B cell (primary cell): ENCODE measurements around the gene RNF19B. TPM values are rescaled to one million over a fixed set of nuclear protein-coding genes. Genes with fewer than 3 reads are reported as not detected.

ENCODE experiments used
- ATAC-seq: fragments of 200-7000 bp; cut with Tn5 transposase; one replicate; pipeline ENCODE4 v1.10.0; 2021; ENCODE audit warnings: low read depth, mild to moderate bottlenecking, moderate number of reproducible peaks, moderate library complexity
- CTCF ChIA-PET: fragments of 350-600 bp; sonication (Branson Sonifier 250); formaldehyde crosslinking; loops from one replicate; lab custom pipeline; 2021; ENCODE audit warnings: antibody characterized with exemption, inconsistent platforms; lab: Charles Lee
- POLR2A ChIA-PET: fragments of 350-600 bp; sonication (Branson Sonifier 250); formaldehyde crosslinking; loops from one replicate; lab custom pipeline; 2021; ENCODE audit warnings: antibody characterized with exemption; lab: Charles Lee
- DNase-seq: peaks from one replicate; pipeline ENCODE4 v3.0.0; 2013
- H2AFZ ChIP-seq: 2 replicates; pipeline ENCODE4 v1.6.1; 2012; ENCODE audit warnings: mild to moderate bottlenecking, low read depth, low read length; ENCODE audit not compliant: insufficient read depth, poor library complexity, severe bottlenecking
- H3K27ac ChIP-seq, 2 donors: 1 replicate in 1 of 2; 2 replicates in 1 of 2; pipeline ENCODE4 v1.5.1; 2012 to 2013; ENCODE audit warnings: low read length in 2 of 2, mild to moderate bottlenecking in 2 of 2, moderate library complexity in 1 of 2
- H3K27me3 ChIP-seq, 4 experiments: fragments of 200-600 bp in 1 of 4; sonication (generic) in 1 of 4; replicated peaks in 1 of 4; 1 replicate in 2 of 4; 2 replicates in 2 of 4; pipeline versions ENCODE4 v1.6.1 to v1.7.0; 2013 to 2016; ENCODE audit warnings: low read length in 3 of 4, mild to moderate bottlenecking in 2 of 4, mixed read lengths in 1 of 4, moderate library complexity in 1 of 4; ENCODE audit not compliant: insufficient read depth in 4 of 4, control insufficient read depth in 3 of 4; ENCODE audit errors: control extremely low read depth in 1 of 4
- H3K36me3 ChIP-seq, 2 experiments: replicated peaks in 1 of 2; 1 replicate in 1 of 2; 2 replicates in 1 of 2; pipeline versions ENCODE4 v1.6.1 to v1.7.1; 2013; ENCODE audit warnings: low read length in 1 of 2; ENCODE audit not compliant: insufficient read depth in 2 of 2, control insufficient read depth in 1 of 2; ENCODE audit errors: control extremely low read depth in 1 of 2, extremely low read depth in 1 of 2
- H3K4me1 ChIP-seq, 2 donors: fragments of 200-600 bp in 1 of 2; sonication (generic) in 1 of 2; 1 replicate in 1 of 2; 2 replicates in 1 of 2; pipeline versions ENCODE4 v1.5.1 to v1.6.1; 2013 to 2017; ENCODE audit warnings: low read length in 2 of 2; ENCODE audit not compliant: control insufficient read depth in 2 of 2, insufficient read depth in 2 of 2
- H3K4me2 ChIP-seq: replicated peaks from 2 replicates; pipeline ENCODE3; 2012; ENCODE audit warnings: mild to moderate bottlenecking, low read depth, low read length; ENCODE audit not compliant: poor library complexity, severe bottlenecking
- H3K4me3 ChIP-seq, 5 experiments: fragments of 200-600 bp in 1 of 5; sonication (generic) in 1 of 5; 1 replicate in 3 of 5; 2 replicates in 2 of 5; pipeline versions ENCODE4 v1.5.1 to v1.7.0; 2011 to 2016; ENCODE audit warnings: low read length in 4 of 5, mild to moderate bottlenecking in 4 of 5, low read depth in 2 of 5, control low read depth in 1 of 5, moderate library complexity in 1 of 5; ENCODE audit not compliant: insufficient read depth in 1 of 5; ENCODE audit errors: control extremely low read depth in 1 of 5, extremely low read depth in 1 of 5
- H3K79me2 ChIP-seq: fragments of 200-600 bp; sonication (generic); one replicate; pipeline ENCODE4 v1.6.0; 2016; ENCODE audit warnings: low read length; ENCODE audit not compliant: control insufficient read depth, insufficient read depth
- H3K9ac ChIP-seq: fragments of 200-600 bp; sonication (generic); 2 replicates; pipeline ENCODE4 v1.6.1; 2017; ENCODE audit warnings: mild to moderate bottlenecking, low read length, moderate library complexity
- H3K9me3 ChIP-seq, 3 donors: one replicate each; pipeline versions ENCODE4 v1.6.1 to v1.7.1; 2013; ENCODE audit warnings: low read length in 2 of 3; ENCODE audit not compliant: control insufficient read depth in 2 of 3, insufficient read depth in 1 of 3; ENCODE audit errors: control extremely low read depth in 1 of 3
- H4K20me1 ChIP-seq: 2 replicates; pipeline ENCODE4 v1.6.0; 2012; ENCODE audit warnings: mild to moderate bottlenecking, low read length; ENCODE audit not compliant: insufficient read depth, control insufficient read depth, poor library complexity, severe bottlenecking
- H3K27ac Mint-ChIP-seq: one replicate; pipeline ENCODE4 v1.8.0; 2021; ENCODE audit warnings: mixed read lengths
- H3K27me3 Mint-ChIP-seq: one replicate; pipeline ENCODE4 v1.8.0; 2021; ENCODE audit warnings: mixed read lengths
- H3K4me1 Mint-ChIP-seq: one replicate; pipeline ENCODE4 v1.8.0; 2021; ENCODE audit warnings: mixed read lengths
- H3K4me3 Mint-ChIP-seq: one replicate; pipeline ENCODE4 v1.8.0; 2021; ENCODE audit warnings: mixed read lengths
- H3K9me3 Mint-ChIP-seq: one replicate; pipeline ENCODE4 v1.8.0; 2022; ENCODE audit warnings: mixed read lengths; ENCODE audit not compliant: insufficient read depth
- CTCF ChIP-seq: fragments of 200-600 bp; IDR thresholded peaks from one replicate; pipeline ENCODE4 v1.8.0; 2022; ENCODE audit warnings: antibody characterized with exemption, mild to moderate bottlenecking
- WGBS: methylation state at CpG from one replicate; pipeline ENCODE4 v1.1.5; 2013; ENCODE audit warnings: missing lambda C conversion rate; ENCODE audit not compliant: insufficient coverage; 5-methylcytosine and 5-hydroxymethylcytosine counted together
- intact Hi-C: fragments of 100-400 bp; cut with micrococcal nuclease; formaldehyde crosslinking; loops from one replicate; pipeline ENCODE4 v1.10.0; 2022
- polyA minus RNA-seq: library from RNA; depleted of rRNA, polyadenylated mRNA; stranded (reverse); fragments of >200 nt; gene quantifications from 2 replicates; pipeline ENCODE4 v1.2.3, GENCODE V29; 2012
- polyA plus RNA-seq: library from polyadenylated mRNA; depleted of rRNA; stranded (reverse); fragments of >200 nt; gene quantifications from 2 replicates; pipeline ENCODE4 v1.2.3, GENCODE V29; 2012
- total RNA-seq, 2 donors: library from RNA; stranded (reverse); fragments of 120-200 nt in 1 of 2; gene quantifications; 1 replicate in 1 of 2; 2 replicates in 1 of 2; pipeline versions ENCODE4 v1.2.3 to v1.2.4, GENCODE V29; 2013 to 2022

The RNF19B gene, protein sequence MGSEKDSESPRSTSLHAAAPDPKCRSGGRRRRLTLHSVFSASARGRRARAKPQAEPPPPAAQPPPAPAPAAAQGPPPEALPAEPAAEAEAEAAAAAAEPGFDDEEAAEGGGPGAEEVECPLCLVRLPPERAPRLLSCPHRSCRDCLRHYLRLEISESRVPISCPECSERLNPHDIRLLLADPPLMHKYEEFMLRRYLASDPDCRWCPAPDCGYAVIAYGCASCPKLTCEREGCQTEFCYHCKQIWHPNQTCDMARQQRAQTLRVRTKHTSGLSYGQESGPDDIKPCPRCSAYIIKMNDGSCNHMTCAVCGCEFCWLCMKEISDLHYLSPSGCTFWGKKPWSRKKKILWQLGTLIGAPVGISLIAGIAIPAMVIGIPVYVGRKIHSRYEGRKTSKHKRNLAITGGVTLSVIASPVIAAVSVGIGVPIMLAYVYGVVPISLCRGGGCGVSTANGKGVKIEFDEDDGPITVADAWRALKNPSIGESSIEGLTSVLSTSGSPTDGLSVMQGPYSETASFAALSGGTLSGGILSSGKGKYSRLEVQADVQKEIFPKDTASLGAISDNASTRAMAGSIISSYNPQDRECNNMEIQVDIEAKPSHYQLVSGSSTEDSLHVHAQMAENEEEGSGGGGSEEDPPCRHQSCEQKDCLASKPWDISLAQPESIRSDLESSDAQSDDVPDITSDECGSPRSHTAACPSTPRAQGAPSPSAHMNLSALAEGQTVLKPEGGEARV
- total RNA-seq (38.4 and 40.3 TPM in 2 replicates), polyA plus RNA-seq (29.9 and 34.9 TPM in 2 replicates), polyA minus RNA-seq (33.0 and 37.6 TPM in 2 replicates)
- 13.7 TPM for total RNA-seq (2013)

DNA sequence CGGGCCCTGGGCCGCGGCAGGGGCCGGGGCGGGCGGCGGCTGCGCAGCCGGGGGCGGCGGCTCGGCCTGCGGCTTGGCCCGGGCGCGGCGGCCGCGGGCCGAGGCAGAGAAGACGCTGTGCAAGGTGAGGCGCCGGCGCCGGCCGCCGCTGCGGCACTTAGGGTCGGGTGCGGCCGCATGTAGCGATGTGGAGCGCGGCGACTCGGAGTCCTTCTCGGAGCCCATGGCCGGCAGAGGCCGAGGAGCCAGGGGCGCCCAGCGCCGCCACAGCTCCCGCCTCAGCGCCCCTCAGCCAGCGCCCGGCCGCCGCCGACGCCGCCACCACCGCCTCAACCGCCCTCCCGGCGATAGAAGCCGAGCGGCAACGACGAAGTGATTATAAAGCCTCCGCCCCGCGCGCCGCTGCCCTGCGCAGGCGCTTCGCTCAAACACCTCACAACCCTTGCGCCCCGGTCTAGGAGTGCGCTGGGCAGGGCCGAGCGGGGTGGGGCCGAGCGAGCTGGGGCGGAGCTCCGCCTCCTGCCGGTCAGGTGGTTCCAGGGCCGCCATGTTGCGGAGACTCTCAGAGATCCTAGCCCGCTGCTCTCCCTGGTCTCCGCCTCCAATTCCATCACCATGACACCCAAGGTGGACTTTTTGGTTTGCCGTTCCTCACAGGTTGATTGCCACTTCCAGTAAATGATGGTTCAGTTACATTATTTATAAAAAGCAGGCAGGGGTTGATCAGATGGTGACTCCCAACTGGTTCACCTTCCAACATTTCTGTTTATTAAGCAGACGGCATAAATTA lies at the start of gene RNF19B:
Gene RNF19B (minus strand): TSS at position 349 of the 790 bp plus-strand sequence. CDS start 124 bp downstream, at position 225.
- Histone ChIP-seq H3K9ac (peak within 1 kb of the TSS; percentile 75), H3K9me3 (peaks cover 0 to 6% (median 0%) of the 10 kb centered on the region in 3 donors), H3K4me2 (peak within 1 kb of the TSS; percentile 92), H3K4me3 (peak within 1 kb of the TSS; percentile 51 to 94 (median 68)), H4K20me1 (peaks cover 12% of the 10 kb centered on the region), H3K79me2 (peaks cover 41% of the 10 kb centered on the region), H3K27ac (peak within 1 kb of the TSS; percentile 76 to 84), H3K27me3 (no peaks in the 10 kb centered on the region), H2AFZ (peak within 1 kb of the TSS; percentile 92), H3K4me1 (peaks cover 30 to 35% of the 10 kb centered on the region in 2 donors), H3K36me3 (no peaks in the 10 kb centered on the region)
- Mint-ChIP-seq H3K27me3 (no peaks in the 10 kb centered on the region), H3K9me3 (no peaks in the 10 kb centered on the region), H3K4me1 (peaks cover 36% of the 10 kb centered on the region), H3K4me3 (peak within 1 kb of the TSS; percentile 91), H3K27ac (peak within 1 kb of the TSS; percentile 93)
- ATAC-seq, result peak; percentile 90
- WGBS, result under 1% methylated on average over 80 of the region's 83 CpGs
- DNase-seq, result peak; percentile 97
- intact Hi-C loops, result loop anchor here (1.0 to 5.0 kb wide), 8 partner anchors 17 to 312 kb away; partner anchors contain the start of genes AZIN2, RBBP4, S100PBP and TRIM62
- POLR2A ChIA-PET, result interaction anchor here (0.9 to 2.7 kb wide), 5 partner anchors 10 to 33 kb away, joined by 3 to 34 read pairs (median 8); no protein-coding TSS in a partner anchor
- no peak for TF ChIP-seq CTCF
- CTCF ChIA-PET, result interaction anchor here (0.5 to 2.5 kb wide), 8 partner anchors 11 to 391 kb away, joined by 3 to 13 read pairs (median 6); no protein-coding TSS in a partner anchor
